ENCODE data around the gene FGD4.
"Not testable (repeated sequence)": the region's sequence is repeated elsewhere in the genome, so short reads cannot be mapped to it uniquely, and the experiment has no call there.

FGD4 gene

GRCh38 chr12:32494656-32495055, 95.3 kb downstream of the FGD4 start:
- DNase-seq (ENCODE audit: low spot score), result no peak

- DNase-seq (ENCODE audit: low spot score), result no peak
These were observed 97.6 kb downstream of the FGD4 start for GRCh38 chr12:32496946-32497345.

- DNase-seq (ENCODE audit: low spot score), result no peak
These were observed 98.5 kb downstream of the FGD4 start for GRCh38 chr12:32497864-32498263.

- no peak for DNase-seq (ENCODE audit: low spot score)
These were observed 99.7 kb downstream of the FGD4 start for GRCh38 chr12:32499048-32499447.

- DNase-seq (ENCODE audit: low spot score), result peak; percentile 61
These were observed 102.5 kb downstream of the FGD4 start for GRCh38 chr12:32501835-32502333.

- no peak for DNase-seq (ENCODE audit: low spot score)
These were observed 103.5 kb downstream of the FGD4 start for GRCh38 chr12:32502693-32503502.

- DNase-seq (ENCODE audit: low spot score), result no peak
These were observed 104.4 kb downstream of the FGD4 start for GRCh38 chr12:32503730-32504129.

GRCh38 chr12:32504591-32504990, 105.2 kb downstream of the FGD4 start:
- peak; percentile 31 for DNase-seq (ENCODE audit: low spot score)

- DNase-seq (ENCODE audit: low spot score), result peak; percentile 33
These were observed 105.9 kb downstream of the FGD4 start for GRCh38 chr12:32505067-32505945.

- not testable (repeated sequence) for DNase-seq (ENCODE audit: low spot score)
These were observed 108.0 kb downstream of the FGD4 start for GRCh38 chr12:32507096-32507941.

GRCh38 chr12:32507942-32508320, 108.6 kb downstream of the FGD4 start:
- DNase-seq (ENCODE audit: low spot score), result no peak

GRCh38 chr12:32508626-32509025, 109.3 kb downstream of the FGD4 start:
- DNase-seq (ENCODE audit: low spot score), result no peak

GRCh38 chr12:32509328-32510091, 110.2 kb downstream of the FGD4 start:
- no peak for DNase-seq (ENCODE audit: low spot score)

GRCh38 chr12:32511976-32512375, 112.6 kb downstream of the FGD4 start:
- DNase-seq (ENCODE audit: low spot score), result not testable (repeated sequence)

- no peak for DNase-seq (ENCODE audit: low spot score)
These were observed 113.0 kb downstream of the FGD4 start for GRCh38 chr12:32512379-32512778.

GRCh38 chr12:32512910-32513309, 113.6 kb downstream of the FGD4 start:
- DNase-seq (ENCODE audit: low spot score), result no peak

- no peak for DNase-seq (ENCODE audit: low spot score)
These were observed 115.9 kb downstream of the FGD4 start for GRCh38 chr12:32515137-32515873.

GRCh38 chr12:32516230-32516629, 116.9 kb downstream of the FGD4 start:
- DNase-seq (ENCODE audit: low spot score), result no peak

GRCh38 chr12:32517966-32518365, 118.6 kb downstream of the FGD4 start:
- DNase-seq (ENCODE audit: low spot score), result no peak

- no peak for DNase-seq (ENCODE audit: low spot score)
These were observed 119.7 kb downstream of the FGD4 start for GRCh38 chr12:32519047-32519446.
